Measurements from ENCODE around the gene PCNX2.

GRCh38 chr1:233215135-233215760 is 80.3 kb downstream of the PCNX2 start:
- no peak for TF ChIP-seq CTCF (IDR thresholded peaks at IDR 0.05)
- TF ChIP-seq POLR2A (IDR thresholded peaks at IDR 0.05): no peak

Measured in prostate gland (tissue), 2 donors.